SW480 (cell line): ENCODE data around the gene SFRP5.

Source experiments
- DNase-seq: peaks from one replicate; pipeline ENCODE4 v3.0.0-alpha.2; 2016; ENCODE audit warnings: low spot score

SFRP5 gene

GRCh38 chr10:97785731-97786130 lies 13.9 kb upstream of the SFRP5 start:
- no peak for DNase-seq

- no peak for DNase-seq
Measured at GRCh38 chr10:97785231-97785630, 13.4 kb upstream of the SFRP5 start.

DNA sequence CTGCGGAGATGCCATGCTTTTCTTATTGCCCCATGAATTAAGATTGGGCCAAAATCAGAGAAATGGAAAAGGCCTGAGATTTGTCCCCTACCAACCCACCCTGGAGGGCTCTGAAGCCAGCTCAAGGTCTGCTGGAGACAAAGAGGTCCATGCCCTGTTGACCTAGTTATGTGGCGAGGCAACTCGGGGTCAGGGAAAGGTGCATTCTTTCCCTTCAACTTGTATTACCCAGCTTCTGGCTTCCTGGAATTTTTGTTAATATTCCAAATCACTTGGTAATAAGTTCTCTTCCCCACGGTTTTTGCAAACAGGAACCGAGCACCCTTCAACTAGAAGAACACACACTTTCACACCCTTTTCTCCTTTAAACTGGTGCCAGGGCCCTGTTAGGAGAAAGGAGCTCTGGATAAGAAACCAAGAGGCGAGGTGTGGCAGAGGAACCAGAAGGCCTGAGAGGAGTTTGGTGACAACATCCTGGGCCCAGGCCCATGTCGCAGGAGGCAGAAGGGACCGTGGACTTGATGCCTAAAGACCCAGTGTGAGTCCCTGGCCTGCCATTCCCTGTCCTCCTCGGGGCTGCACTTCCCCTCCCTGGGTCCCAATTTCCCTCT lies 12.5 kb upstream of the SFRP5 start:
- DNase-seq: no peak

DNA sequence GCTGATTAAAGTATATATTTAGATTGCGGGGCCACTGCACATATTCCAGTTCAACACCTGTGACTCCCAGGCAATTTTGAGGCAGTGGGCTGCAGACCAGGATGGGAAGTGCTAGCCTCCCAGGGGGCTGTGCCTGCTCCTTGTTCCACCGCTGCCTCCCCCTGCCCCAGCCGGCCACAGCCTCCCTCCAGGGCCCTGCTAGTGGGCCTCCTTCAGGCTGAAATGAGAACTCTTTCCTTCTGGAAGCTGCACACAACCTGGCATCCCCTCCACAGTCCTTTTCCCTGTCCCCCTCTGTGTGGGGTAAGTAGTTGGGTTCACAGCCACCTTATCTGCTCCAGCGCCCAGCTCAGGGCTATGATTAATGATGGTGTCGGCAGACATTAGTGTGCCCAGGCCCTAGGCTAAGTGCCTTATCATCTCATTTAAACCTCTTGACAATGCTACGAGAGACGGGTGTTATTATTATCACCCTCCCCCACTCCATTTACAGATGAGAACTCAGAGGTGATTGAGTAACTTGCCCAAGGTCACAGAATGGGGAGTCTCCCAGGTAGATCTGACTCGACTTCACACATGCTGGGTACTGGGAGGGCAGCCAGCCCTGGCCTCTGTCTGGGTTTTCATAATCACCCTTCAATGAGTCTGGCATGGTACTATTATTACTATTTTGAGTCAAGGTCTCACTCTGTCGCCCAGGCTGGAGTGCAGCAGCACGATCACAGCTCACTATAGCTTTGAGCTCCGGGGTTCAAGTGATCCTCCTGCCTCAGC lies 10.8 kb upstream of the SFRP5 start:
- no peak for DNase-seq

DNA sequence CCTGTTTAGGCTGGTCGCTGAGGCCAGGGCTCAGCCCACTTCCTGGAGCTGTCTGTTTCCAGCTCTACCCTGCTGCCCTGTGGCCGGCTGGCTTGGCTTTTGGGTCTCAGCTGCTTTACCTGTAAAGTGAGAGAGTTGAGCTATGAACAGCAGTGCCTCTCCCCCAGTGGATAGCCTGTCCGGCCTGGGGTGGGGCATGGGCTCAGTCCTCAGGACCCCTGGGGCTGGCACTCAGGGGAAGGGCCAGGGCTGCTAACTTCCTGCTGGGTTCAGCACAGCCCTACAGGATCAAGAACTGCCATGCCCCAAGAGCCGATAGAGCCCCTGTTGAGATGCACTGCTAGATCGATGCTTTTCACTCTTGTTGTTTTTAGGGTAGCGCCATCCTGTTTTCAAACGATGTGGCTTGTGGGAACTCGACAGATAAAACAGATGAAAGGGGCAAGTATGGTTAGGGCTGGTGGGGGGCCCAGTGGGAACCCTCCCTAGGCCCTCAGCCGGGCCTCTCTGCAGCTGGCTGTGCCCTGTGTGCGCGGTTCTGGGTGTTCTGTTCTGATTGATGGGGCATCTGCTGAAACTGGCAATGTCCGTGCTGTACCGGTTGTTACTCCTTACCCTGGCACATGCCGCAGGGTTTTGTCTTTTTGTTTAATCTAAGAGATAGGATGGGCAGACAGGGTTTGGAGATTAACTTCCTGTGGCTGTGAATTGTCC lies 10.0 kb upstream of the SFRP5 start:
- DNase-seq: no peak

DNA sequence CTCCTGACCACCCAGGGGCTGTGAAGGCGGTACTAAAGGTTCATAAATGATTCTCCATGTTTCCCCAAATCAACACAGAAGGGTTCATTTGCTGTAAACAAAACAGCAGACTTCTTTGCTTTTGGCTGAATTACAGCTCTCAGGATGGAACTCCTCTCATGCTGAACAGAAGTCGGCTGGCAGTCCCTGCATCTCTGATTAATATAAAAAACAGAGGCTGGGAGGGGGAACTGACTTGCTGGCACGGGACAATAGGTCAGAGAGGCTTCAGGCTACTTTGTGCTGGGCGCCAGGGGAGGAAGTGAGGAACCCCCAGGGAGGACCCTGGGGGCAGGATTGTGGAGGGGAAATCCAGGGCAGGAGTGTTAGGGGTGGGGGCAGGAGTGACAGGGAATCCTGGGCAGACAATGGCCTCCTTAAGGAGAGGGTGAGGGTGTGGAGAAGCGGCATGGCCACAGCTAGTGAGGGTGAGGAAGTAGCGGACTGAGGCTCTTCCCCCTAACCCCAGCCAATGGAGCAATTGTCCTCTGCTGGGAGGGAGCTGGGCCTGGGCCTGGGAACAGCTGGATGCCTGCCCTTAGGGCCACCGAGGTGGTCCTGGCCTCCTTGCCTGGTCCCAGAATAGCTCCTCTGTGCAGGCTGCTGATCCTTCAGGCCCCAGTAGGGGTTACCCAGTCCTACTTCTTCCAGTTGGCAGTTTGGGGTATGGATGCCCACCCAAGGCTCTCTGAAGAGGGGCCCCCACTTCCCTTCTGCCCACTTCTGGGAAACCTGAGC lies 9.2 kb upstream of the SFRP5 start:
- no peak for DNase-seq

DNA sequence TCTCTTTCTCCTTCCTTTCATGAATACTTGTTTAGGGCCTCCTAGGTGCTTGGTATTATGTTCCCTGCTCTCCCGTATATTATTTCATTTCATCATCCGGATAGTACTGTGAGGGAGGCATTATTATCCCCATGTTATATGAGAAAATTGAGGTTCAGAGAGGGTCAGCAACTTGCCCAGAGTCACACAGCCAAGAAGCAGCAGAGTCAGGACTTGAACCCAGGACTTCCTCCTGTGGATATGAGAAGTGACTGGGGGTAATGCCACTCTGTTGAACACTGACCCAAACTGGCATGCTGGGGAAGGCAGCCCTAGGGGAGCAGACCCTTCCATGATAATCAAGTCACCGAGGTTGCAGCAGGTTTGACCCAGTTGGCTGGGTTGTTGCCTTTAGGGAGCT lies 8.2 kb upstream of the SFRP5 start:
- no peak for DNase-seq

DNA sequence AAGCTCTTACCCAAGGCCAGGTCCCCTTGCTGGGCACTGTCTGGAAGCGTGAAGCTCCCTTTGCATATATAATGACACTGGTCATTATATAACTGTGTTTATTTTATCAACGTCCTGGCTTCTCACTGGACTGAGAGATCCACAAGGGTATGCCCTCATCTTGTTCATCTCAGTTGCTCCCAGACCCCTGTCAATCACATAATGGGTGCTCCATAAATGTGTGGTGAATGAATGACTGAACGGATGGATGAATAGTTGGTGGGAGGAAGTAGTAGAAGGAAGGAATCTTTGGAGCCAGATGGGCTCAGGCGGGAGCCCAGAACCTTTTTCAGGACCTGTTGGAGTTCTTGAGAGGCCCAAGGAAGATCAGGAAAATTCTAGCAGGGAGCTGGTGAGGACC lies 7.7 kb upstream of the SFRP5 start:
- DNase-seq: no peak

- no peak for DNase-seq
Measured at GRCh38 chr10:97778452-97779302, 6.9 kb upstream of the SFRP5 start.

DNA sequence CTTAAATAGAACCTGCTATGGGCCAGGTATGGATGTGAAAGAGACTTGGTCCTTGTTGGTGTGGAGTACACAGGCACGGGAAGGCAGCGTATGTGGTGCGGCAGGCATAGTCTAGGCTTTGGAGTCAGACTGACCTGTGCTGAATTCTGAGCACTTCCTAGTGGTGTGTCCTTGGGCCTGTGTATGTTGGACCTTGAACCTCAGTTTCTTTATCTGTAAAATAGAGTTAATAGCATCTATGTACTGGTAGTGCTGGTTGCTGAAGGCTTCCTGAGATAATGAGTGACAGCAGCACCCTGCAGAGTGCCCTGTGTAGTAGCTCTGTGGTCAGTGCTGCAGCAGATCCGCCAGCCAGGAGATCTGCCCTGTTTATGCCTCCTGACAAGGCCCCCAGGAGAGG lies 5.3 kb upstream of the SFRP5 start:
- DNase-seq: no peak

DNA sequence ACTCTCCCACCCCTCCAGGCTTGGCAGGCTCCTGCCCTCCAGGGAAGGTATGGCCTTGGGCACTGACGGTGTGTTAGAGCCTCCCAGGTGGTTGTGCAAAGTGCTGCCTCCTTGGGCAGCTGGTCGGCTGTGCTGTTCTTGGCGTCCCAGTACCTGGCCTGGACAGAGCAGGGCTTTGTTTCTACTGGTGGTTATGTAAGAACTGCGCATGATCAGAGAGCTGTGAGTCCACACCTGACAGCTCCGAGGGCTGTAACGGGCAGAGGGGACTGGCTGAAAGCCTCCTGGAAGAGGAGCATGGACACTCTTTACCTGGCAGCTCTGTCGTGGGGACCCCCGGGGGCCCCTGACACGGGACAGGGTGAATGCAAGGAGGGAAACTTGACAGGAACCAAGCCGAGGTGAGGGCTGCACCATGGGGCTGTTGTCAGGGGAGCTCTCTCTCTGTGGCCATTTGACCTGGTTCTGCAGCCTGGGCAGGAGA lies 3.1 kb upstream of the SFRP5 start:
- no peak for DNase-seq

GRCh38 chr10:97773096-97773495 lies 1.3 kb upstream of the SFRP5 start:
- DNase-seq: no peak

DNA sequence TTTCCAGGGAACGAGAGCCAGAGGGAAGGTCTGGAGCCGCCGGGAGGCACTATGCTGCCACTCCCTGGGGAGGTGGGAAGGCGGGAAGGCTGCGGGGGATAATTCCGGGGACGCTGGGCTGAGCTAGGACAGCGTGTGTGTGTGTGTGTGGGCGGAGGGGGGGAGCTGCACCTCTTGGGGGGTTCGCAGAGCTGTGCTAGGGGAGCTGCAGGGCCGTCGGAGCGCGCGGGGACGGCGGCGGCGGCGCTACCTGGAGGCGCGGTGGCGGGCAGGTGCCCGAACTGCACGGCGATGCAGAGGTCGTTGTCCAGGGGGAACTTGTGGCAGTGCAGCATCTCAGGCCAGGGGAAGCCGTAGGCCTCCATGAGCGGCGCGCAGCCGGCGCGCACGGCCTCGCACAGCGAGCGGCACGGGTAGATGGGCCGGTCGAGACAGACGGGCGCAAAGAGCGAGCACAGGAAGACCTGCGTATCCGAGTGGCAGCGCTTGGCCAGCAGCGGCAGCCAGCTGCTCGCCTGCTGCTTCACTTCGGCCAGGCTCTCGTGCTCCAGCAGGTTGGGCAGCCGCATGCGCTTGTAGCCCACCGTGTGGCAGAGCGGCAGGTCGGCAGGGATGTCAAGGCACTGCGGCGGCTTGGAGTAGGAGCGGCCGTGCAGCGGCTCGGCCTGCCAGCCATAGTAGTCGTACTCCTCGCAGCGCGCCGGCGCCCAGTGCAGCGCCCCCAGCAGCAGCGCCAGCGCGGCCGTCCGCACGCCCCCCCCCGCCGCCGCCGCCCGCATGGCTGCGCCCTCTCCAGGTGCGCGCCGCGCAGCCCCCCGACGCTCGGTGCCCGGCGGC lies 526 bp downstream of the SFRP5 start:
- DNase-seq: peak; percentile 64

DNA sequence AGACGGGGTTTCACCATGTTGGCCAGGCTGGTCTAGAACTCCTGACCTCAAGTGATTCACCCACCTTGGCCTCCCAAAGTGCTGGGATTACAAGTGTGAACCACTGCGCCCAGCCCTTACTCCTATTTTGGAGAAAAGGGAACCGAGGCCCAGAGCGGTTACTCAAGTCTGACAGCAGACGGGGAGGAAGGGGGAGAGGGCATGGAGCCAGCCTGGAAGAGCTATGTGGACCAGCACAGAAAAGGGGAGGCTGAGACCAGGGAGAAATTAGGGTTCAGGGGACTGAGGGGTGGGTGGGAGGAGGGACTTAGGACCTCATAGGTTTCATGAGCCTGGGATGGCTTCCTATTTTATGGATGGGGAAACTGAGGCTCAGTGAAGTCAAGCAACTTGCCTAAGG lies 1.5 kb downstream of the SFRP5 start:
- DNase-seq: no peak

DNA sequence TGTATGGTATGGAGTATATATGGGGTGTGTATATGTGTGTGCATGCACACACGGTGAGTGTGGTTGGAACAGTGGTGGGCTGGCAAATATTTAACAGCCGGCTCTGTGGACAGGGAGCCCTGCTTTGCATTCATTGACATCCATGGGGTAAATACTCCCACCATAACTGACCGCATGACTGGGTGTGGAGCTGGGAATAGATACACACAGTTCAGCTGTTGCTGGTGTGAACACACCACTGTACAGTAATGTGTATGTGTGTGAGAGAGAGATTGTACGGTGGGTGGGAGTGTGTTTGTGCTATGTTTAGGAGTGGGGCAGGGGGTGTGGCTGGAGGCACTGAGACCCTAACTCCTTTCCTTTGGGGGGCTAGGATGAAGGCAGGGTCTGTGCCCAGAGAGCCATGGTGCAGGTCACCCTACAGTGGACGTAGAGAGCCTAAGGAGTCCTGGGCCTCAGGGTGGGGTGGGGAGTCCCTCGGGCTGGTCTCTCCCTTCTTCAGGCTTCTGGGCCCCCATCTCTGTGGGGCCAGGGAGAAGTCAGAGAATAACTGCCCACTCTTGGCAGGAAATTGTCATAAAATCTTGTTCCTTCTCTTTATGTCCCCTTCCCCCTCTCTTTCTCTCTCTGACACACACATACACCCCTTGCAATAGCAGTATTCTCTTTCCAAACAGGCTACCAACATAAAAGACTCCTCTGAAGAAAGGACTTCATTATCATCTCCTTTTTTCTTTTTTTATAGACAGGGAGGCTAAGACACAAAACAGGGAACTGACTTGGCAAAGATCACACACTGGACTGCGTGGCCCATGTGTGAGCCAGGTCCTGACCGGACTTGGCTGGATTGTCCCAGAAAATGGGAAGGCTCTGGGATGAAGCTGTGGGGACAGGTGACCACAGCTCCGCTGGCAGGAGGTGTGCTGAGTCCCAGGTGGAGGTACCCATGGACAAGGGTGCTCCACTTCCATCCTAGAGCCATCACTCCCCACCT lies 3.2 kb downstream of the SFRP5 start:
- DNase-seq: no peak

- no peak for DNase-seq
Measured at GRCh38 chr10:97766996-97767924, 4.5 kb downstream of the SFRP5 start.

DNA sequence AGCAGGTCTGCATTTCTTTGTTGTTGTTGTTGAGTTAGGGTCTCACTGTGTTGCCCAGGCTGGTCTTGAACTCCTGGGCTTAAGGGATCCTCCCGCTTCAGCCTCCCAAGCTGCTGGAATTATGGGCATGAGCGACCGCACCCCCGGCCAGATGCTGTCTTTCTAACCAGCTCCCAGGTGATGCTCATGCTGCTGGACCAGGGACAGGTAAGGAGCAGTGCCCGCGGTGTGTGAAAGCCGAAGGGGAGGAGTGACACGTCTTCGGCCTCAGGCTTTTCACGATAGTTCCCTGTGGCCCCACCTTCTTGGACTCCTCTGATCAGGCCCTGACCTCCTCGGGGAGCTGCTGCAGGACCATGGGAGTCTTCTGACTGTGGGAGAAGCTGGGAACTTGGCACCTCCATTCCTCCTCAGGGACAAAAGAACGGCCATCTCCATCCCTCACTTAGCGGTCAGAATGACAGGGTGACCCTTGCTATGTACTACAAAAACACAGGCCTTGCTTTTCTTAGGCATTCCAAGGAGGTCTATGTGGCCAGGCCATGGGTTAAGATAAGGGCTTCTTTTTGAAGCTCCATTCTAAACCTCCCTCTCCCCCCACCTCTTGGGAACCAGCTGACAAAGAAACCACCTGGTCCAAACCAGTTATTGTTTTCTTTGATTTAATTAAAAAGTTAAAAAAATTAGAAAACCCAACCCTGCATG lies 5.5 kb downstream of the SFRP5 start:
- no peak for DNase-seq
